Measurements from ENCODE around the gene POGK.
A peak's percentile ranks its signal among the peaks of the same experiment; 100 is the strongest.
"Not testable (repeated sequence)": the region's sequence is repeated elsewhere in the genome, so short reads cannot be mapped to it uniquely, and the experiment has no call there.

The POGK gene

DNA sequence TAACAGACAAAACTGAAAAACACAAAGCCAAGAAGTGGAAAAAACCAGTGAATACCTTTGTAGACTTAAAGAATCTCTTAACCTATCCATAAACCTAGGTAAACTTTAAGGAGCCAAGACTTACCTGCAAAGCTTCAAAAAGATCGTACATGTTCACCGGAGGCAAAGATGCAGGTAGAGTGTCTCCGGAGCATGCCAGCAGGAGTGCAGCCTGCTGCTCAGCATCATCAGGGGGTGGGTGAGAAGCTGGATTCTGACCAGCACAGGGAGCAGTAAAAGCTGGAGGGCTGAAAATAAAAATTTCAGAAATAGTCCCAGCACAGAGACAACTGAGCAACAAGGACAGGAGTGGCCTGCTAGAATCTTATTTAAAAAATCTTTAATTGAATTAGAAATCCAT lies 18.7 kb downstream of the POGK start:
- no peak for DNase-seq (ENCODE audit: low spot score)

DNA sequence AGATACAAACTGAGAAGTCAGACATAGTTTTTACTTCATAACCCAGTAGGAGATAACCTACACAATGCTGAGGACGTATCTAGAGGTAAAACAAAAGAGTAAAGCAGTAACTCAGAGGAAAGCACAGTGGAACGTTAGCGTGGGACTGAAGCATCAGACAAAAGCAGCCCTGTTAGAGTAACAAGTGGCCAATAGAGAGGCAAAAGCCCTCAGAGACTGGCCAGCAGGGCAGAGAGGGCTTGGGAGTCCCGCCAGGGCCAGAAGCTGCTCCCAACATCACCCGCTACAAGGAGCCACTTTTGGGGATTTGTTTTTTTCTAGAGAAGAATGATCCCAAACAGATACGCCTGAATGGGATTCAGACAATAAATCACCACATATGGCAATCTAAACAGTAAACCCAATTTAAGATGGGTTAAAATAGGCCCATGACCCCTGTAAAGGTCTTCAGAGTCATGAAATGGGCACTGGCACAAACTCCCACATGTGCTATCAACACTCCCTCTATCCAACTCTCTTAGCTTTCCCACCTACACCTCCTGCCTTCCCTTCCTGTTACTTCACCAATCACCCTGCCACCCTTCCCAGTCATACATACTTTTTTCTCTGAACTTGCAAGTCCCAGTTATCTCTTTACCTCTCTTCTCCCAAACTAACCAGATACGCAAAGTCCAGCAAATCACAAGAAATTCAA lies 19.6 kb downstream of the POGK start:
- peak; percentile 88 for DNase-seq (ENCODE audit: low spot score)

DNA sequence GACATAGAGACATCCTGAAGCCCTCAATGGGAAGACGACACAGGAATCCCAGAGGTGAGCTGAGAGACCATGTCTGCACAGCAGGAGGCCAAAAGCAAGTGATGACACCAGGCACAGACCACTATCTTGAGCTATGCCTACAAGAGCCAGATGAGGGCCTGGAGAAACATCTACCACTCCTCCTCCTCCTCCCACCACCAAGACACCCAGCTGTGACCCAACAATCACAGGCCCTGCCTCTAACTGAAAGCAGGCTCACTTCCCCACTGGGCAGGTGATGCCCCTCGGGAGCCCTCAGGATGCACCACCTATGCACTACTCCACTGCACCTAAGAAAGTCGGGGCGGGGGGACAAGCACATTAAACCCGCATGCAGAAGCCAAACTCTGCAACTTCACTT lies 20.3 kb downstream of the POGK start:
- no peak for DNase-seq (ENCODE audit: low spot score)

DNA sequence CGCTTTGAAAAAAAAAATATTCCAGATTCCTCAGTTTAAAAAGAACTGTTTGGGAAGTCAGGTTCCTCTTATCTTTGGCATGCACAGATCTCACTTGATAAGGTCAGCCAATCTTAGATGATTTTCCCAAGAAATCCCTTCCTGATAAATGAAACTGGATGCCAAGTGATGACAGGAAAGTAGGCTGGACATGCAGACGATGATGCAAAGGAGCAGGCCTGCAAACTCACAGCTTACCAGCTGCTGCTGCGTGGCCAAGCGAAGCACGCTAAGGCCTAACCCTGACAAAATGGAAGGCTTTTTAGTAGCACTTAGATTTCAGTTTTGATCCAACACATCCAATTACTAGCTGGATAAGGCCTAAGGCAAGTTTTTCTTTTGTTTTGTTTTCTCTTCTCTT lies 26.7 kb downstream of the POGK start:
- DNase-seq (ENCODE audit: low spot score), result no peak

DNA sequence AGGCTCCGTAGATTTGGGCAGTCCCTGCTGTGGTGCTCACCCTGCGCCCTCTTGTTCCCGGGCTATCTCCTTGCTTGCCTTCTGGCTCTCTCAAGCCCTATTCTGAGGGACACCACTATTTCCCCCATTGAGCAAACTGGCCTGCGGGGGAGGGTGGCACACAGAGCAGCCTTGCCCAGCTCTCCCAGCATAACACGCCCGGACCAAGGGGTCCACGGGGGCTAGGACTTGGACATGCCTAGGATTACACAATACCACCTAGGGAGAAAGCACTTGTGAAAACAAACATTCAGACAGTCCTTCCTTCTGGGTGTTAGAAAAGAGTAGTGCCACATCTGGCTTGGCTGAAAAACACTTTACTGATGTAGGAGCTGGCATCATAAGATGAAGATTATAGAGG lies 29.4 kb downstream of the POGK start:
- DNase-seq (ENCODE audit: low spot score), result no peak

DNA sequence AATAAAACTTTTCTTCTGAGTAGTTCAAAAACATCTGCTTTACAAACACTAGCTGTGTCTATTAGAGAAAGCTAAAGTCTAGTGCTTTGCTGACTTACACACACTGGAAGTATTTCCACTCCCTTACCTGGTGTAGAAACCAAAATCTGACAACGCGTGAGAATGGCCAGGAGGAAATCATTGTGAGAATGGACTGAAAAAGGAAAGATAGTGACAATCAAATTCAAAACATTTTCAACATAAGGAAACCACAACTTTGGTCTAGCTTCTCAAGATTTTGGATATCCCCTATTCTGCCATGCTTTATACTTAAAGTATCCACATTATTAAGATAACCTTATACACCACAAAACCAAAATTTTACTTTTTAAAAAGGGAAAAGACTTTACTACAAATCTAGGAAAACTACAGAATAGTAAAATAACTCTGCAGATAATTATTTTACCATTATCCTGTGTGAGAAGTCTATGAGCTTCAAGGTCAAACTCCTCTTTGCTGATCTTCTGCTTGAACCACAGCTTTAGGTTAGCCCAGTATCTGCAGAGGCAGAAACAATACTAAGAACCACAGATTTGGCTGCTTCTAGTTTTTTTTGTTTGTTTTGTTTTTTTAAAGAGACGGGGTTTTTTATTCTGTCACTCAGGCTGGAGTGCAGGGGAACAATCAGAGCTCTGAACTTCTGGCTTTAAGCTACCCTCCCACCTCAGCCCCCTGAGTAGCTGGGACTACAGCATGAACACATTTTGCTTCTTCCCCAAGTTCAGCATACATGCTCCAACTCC lies 30.2 kb downstream of the POGK start:
- no peak for DNase-seq (ENCODE audit: low spot score)

DNA sequence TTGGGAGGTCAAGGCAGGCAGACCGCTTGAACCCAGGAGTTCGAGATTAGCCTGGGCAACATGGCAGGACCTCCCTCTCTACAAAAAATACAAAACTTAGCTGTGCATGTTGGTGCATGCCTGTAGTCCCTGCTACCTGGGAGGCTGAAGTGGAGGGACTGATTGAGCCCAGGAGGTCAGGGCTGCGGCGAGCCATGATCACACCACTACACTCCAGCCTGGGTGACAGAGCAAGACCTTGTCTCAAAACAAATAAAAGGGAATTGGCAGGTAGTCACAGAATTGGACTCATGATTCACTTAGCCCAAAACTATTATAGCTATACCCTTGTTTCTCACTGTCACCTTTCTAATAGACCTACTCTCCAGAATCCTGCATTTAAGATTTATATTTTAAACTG lies 31.3 kb downstream of the POGK start:
- no peak for DNase-seq (ENCODE audit: low spot score)

DNA sequence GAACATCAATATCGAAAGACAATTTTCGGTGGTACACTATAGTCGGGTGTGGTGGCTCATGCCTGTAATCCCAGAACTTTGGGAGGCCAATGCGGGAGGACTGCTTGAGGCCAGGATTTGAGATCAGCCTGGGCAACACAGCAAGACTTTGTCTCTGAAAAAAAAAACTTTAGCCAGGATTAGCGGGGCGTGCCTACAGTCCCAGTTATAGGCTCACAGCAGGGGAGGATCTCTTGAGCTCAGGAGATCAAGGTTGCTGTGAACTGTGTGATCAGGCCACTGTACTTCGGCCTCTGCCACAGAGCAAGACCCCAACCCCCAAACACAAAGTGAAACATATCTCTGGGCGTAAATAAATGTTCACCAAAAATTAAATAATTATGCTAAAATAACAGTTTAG lies 35.2 kb downstream of the POGK start:
- DNase-seq (ENCODE audit: low spot score), result no peak

DNA sequence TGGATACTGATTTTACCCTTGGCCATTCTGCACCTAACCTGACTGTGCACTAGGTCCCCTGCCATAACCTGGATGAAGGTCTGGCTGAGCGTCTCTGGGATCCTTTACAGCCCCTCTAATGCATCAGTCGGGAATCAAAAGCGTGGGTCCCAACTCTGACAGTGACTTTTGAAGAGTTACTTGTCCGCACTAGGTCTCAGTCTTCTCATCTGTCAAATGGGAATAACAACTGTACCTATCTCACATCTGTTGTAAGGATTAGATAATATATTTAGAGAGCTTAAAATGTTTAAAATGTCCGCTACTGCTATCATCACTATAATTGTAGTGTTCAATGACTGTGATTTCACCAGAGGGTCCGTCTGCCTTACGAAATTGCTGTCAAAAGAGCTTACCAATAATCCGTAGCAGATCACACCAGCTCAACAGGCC lies 36.0 kb downstream of the POGK start:
- no peak for DNase-seq (ENCODE audit: low spot score)

DNA sequence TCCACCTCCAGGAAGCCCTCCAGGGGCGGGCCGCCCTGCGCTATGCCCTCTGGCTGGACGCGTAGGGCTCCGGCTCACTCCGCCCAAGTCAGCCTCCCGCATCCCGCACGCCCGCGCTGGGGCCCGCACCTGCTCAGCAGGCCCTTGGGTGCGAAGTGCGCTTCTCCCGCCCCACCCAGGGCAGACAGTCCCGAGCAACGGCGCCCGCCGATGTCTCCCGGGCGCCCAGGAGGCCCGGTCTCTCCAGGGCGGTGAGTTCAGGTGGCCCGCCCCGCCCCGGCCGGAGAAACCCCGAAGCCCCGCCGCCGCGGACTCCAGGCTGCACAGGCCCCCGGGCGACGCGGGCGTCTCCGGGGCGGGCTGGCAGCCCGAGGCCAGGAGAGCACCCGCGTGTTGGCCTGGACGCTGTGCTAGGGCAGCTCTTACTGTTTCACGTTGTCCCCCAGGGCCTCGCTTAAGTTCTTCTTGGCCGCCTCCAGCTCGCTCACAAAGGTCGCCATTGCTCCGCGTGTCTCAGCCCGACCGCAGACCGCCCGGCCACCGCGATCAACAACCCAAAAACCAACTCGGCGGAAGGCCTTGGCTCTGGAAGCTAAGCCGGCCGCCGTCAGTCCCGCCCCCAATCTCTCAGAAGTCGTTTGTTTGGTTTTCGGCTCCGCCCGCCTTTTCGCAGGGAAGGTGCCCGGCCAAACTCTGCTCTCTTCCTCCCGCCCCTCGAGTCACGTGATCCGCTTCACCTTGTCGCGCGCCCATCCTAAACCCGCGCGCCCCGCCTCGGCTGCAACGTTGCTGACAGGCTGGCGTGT lies 36.7 kb downstream of the POGK start, which contains the start of gene TADA1:
TSS of gene TADA1 (minus strand) at position 531 of the 806 bp plus-strand sequence. CDS start at position 500, 31 bp downstream.
- DNase-seq (ENCODE audit: low spot score), result peak; percentile 99

DNA sequence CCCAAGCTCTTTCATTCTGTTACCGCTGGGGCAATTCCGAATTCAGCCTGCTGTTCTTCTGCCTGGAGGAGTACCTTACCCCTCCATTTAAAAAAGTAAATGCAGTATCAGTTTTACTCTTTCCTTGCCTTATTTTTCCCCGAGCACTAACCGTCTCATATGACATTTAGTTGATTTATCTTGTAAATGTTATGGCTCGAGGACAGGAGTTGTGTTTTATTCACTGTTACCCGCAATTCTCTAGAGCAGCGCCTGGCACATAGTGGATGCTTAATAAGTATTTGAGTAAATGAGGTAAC lies 37.2 kb downstream of the POGK start:
- no peak for DNase-seq (ENCODE audit: low spot score)

DNA sequence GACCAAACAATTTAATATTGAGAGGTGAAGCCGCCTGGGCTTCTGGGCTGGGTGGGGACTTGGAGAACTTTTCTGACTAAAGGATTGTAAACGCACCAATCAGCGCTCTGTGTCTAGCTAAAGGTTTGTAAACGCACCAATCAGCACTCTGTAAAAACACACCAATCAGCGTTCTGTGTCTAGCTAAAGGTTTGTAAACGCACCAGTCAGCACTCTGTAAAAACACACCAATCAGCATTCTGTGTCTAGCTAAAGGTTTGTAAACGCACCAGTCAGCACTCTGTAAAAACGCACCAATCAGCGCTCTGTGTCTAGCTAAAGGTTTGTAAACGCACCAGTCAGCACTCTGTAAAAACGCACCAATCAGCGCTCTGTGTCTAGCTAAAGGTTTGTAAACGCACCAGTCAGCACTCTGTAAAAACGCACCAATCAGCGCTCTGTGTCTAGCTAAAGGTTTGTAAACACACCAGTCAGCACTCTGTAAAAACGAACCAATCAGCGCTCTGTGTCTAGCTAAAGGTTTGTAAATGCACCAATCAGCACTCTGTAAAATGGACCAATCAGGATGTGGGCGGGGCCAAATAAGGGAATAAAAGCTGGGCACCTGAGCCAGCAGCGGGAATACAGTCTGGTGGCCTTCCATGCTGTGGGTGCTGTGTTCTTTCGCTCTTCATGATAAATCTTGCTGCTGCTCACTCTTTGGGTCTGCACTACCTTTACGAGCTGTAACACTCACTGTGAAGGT lies 39.1 kb downstream of the POGK start:
- DNase-seq (ENCODE audit: low spot score), result not testable (repeated sequence)

DNA sequence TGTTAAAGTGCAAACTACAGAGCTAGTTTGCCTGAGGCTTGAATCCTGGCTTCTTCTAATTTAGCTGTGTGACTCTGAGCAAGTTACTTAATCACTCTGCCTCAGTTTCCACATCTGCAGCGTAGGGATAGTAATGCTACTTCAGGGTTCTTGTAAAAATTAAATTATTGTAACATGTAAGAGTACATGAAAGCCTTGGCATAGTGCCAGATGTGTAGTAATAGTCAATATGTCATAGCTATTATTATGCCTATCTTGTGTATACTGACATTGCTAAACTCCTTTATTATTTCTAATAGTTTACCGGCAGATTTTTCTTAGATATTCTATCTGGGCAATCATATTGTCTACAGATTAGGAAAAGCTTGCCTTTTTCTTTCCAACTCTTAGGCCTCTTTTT lies 43.6 kb downstream of the POGK start:
- DNase-seq (ENCODE audit: low spot score), result no peak

DNA sequence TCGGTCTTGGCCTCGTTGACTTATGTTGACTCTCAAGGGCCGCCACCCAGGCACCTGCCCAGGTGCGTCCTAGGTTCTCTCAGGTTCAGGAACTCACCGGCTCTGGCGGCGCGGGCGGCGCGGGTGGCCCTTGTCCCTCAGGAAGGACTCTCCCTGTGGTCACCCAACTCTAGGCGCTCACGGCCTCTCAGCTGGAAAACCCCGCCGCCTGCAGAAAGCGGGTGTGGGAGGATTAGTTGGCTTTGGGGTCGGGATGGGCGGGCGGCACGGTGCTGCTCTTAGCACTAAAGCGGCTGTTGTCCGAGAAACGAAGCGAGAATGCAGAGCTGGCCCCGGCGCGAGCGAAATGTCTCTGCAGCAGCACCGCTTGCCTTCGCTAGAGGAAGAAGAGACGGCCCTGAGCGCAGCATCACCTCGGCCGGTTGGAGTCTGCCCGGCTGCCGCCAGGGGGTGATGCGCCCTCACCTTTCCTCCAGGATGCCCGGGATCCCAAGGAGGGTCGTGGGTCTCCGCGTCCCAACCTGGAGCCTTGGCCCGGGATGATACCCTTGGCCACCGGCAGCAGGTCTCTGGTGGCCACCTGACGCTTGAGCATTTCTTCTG lies 44.9 kb downstream of the POGK start:
- DNase-seq (ENCODE audit: low spot score), result peak; percentile 69

DNA sequence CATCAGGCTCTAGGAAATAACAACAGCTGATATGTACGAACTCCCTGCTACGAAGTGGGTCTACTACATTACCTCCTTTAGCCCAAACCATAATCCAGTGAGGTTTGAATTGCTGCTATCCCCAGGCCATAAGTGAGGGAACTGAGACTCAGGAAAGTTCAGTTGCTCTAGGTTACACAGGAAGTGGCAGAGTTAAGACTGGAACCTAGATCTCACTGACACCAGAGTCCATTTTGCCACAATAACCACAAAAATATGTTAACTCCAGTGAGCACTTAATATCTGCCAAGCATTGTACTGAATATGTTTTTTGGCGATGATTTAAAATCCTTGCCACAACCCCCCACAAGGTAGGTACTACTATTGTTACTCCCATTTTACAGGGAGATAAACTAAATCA lies 45.7 kb downstream of the POGK start:
- DNase-seq (ENCODE audit: low spot score), result no peak

DNA sequence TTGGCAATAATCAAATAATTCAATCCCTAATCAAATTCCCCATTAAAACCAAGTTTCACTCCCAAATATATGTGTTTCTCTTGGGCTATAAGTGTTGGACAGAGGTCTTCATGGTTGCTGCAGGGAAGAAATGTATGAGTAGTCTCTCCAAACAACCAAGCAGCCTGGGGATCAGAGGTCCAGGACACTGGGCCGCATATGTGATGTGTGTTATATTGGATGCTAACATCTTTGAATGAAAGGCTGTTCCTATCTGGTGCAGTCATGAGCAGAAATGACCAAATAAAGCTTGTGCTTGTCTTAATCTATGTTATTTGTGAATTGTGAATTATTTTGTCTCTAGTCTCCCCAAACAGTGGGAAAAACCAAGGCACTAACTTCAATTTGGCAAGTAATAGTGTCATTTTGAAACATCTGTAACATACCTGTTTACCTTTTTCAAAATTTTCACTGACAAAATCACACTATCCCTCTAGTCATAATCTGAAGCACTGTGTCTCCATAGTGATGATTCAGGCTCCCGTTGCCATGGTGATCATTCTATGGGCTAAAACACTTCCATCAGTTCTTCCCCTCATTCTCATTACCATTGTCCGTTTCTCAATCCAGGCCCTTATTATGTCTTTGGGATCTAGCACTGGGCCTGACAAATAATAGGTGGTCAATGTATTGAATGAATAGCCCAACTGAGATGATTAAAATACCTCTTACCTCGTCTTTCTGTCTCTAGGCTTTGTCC lies 49.3 kb downstream of the POGK start:
- DNase-seq (ENCODE audit: low spot score), result peak; percentile 29

DNA sequence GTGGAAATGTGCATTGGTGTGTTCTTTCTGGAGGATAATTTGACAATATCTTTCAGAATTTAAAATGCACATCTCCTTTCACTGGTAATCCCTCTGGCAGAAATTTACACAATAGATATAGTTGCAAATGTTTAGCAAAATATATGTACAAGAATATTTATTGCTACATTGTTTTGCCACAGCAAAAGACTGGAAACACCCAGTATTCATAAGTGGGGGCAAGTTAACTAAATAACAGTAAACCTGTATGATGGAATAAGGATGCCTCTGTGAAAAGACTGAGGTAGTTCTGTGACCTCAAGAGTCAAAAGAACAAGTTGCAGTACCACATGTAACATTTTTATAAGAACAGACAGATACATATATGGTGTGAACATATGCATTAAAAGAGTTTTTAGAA lies 50.5 kb downstream of the POGK start:
- no peak for DNase-seq (ENCODE audit: low spot score)

DNA sequence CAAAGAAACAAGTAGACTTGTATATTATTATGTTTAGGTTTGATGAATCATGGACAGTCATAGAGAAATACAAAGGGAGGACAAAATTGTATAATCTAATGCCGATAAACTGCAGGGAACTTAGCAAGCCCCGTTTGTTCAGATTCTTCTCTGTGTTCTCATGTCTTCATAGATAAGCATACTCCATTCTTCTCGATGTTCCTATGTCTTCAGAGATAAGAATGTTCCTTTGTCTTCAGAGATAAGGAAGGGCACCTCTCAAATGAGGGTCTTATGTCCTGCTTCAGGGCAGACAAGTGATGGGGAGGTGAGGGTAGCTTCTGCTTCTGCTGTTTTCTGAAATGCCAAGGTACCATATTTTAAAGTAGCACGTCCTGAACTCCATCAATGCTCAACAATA lies 56.5 kb downstream of the POGK start:
- DNase-seq (ENCODE audit: low spot score), result no peak

DNA sequence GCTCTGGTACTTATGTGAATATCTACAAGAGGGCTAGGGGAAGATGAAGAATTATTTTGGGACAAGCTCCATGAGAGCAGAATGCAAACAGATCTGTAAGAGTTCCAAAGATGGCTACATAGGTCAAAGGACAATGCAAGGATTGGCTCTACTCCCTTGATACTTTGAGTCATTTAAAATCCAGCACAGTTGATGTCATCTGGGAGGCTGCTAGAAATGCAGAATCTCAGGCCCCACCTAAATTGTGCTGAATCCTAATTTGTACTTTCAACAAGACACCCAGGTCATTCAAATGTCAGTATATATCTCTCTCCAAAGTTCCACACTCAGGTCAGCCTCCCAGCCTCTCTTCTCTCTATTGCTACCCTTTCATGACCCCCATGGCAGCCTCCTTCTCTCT lies 60.5 kb downstream of the POGK start:
- DNase-seq (ENCODE audit: low spot score), result no peak

DNA sequence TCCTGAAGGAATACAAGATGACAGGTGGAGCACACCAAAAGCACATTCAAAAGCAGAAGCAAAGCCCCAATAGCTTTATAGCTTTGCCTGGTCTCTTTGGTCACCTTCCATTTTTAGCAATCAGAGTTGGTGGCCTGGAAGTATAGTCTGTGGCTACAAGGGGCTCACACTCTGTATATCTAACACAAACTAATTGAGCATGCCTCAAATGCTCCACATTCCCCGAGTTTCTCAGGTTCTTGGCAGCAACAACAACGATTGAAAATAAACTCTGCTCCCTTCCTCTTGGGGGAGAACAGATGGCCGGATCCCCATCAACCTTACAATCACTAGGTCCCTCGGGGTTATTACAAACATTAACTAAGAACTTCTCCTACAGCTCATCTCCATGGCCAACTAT lies 61.7 kb downstream of the POGK start:
- no peak for DNase-seq (ENCODE audit: low spot score)

DNA sequence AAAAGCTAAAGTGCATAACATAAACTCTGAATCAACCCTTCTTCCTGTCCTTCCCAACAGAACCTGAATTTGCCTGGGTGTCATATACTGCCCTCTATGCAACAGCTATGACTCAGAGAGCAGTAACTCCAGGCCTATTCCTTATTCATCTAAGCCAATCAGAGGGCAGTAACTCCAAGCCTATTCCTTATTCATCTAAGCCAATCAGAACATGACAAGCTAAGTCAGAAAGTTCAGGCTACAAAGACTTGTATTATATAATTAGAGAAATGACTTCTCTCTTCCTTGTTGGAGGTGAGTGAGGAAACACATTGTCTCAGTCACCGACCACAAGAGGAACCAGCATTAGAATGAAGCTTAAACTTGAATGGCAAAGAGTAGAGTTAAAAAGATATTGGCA lies 63.0 kb downstream of the POGK start:
- DNase-seq (ENCODE audit: low spot score), result no peak

All from Ammon's horn (tissue), 1 donor.